ENCODE measurements around the gene BCAS3.
A peak's percentile ranks its signal among the peaks of the same experiment; 100 is the strongest.

Gene BCAS3

GRCh38 chr17:61007980-61008379 is 330.3 kb downstream of the BCAS3 start:
- no peak overlapping the region for H3K4me3 ChIP-seq (ENCODE audit: low read depth, low read length)
- in situ Hi-C loops (cut with HindIII; ENCODE audit: low sequenced_read_pairs), result loop anchor here (10.0 kb wide), 1 partner anchor 397 kb away; no protein-coding TSS in a partner anchor
- no peak for DNase-seq (ENCODE audit: low read depth)
- no peak for TF ChIP-seq CTCF (IDR thresholded peaks at IDR 0.05; ENCODE audit: low read depth, low read length, missing control alignments)

GRCh38 chr17:61009663-61010062 is 332.0 kb downstream of the BCAS3 start:
- H3K4me3 ChIP-seq (ENCODE audit: low read depth, low read length), result no peak overlapping the region
- DNase-seq (ENCODE audit: low read depth), result peak; percentile 9
- in situ Hi-C loops (cut with HindIII; ENCODE audit: low sequenced_read_pairs), result loop anchor here (10.0 kb wide), 1 partner anchor 395 kb away; no protein-coding TSS in a partner anchor
- no peak for TF ChIP-seq CTCF (IDR thresholded peaks at IDR 0.05; ENCODE audit: low read depth, low read length, missing control alignments)

GRCh38 chr17:61010661-61011170 is 333.1 kb downstream of the BCAS3 start:
- H3K4me3 ChIP-seq (ENCODE audit: low read depth, low read length), result no peak overlapping the region
- no peak for DNase-seq (ENCODE audit: low read depth)
- in situ Hi-C loops (cut with HindIII; ENCODE audit: low sequenced_read_pairs), result no loop called here
- TF ChIP-seq CTCF (IDR thresholded peaks at IDR 0.05; ENCODE audit: low read depth, low read length, missing control alignments), result no peak

GRCh38 chr17:61011251-61011650 is 333.6 kb downstream of the BCAS3 start:
- H3K4me3 ChIP-seq (ENCODE audit: low read depth, low read length), result no peak overlapping the region
- TF ChIP-seq CTCF (IDR thresholded peaks at IDR 0.05; ENCODE audit: low read depth, low read length, missing control alignments), result no peak
- in situ Hi-C loops (cut with HindIII; ENCODE audit: low sequenced_read_pairs), result no loop called here
- no peak for DNase-seq (ENCODE audit: low read depth)

GRCh38 chr17:61015966-61016365 is 338.3 kb downstream of the BCAS3 start:
- H3K4me3 ChIP-seq (ENCODE audit: low read depth, low read length), result no peak overlapping the region
- in situ Hi-C loops (cut with HindIII; ENCODE audit: low sequenced_read_pairs), result no loop called here
- DNase-seq (ENCODE audit: low read depth), result no peak
- TF ChIP-seq CTCF (IDR thresholded peaks at IDR 0.05; ENCODE audit: low read depth, low read length, missing control alignments), result no peak

GRCh38 chr17:61017317-61018006 is 339.8 kb downstream of the BCAS3 start:
- H3K4me3 ChIP-seq (ENCODE audit: low read depth, low read length), result no peak overlapping the region
- no peak for TF ChIP-seq CTCF (IDR thresholded peaks at IDR 0.05; ENCODE audit: low read depth, low read length, missing control alignments)
- in situ Hi-C loops (cut with HindIII; ENCODE audit: low sequenced_read_pairs), result no loop called here
- DNase-seq (ENCODE audit: low read depth), result no peak

Measured in astrocyte of the cerebellum (primary cell).